AG04450 (cell line): ENCODE data around the gene ADAMTS2. TPM values are rescaled to one million over a fixed set of nuclear protein-coding genes. Genes with fewer than 3 reads are reported as not detected.

Experiments used
- CTCF ChIA-PET: fragments of 300-600, 350-600 bp; formaldehyde crosslinking; extraction: SDS; loops from one replicate; lab custom pipeline; 2022; ENCODE audit warnings: antibody characterized with exemption, inconsistent platforms; lab: Charles Lee
- POLR2A ChIA-PET: fragments of 350-600 bp; formaldehyde crosslinking; extraction: SDS; loops from one replicate; lab custom pipeline; 2021; ENCODE audit warnings: antibody characterized with exemption, inconsistent platforms; lab: Yijun Ruan, JAX
- DNase-seq: peaks from one replicate; pipeline ENCODE4 v3.0.0-alpha.2; 2011; ENCODE audit warnings: low read depth, low spot score
- H3K27ac ChIP-seq: one replicate; pipeline ENCODE4 v1.5.1; 2012; ENCODE audit warnings: low read depth, low read length, control low read depth
- H3K27me3 ChIP-seq: one replicate; pipeline ENCODE4 v1.6.0; 2012; ENCODE audit warnings: low read length; ENCODE audit not compliant: control insufficient read depth, insufficient read depth
- H3K4me3 ChIP-seq: 2 replicates; pipeline ENCODE4 v1.5.1; 2011; ENCODE audit warnings: mild to moderate bottlenecking, low read depth, low read length, control low read depth
- H3K9me3 ChIP-seq: 2 replicates; pipeline ENCODE4 v1.5.1; 2012; ENCODE audit warnings: low read length; ENCODE audit not compliant: control insufficient read depth, insufficient read depth
- polyA plus RNA-seq: library from polyadenylated mRNA; depleted of rRNA; stranded (reverse); fragments of >200 nt; gene quantifications from 2 replicates; pipeline ENCODE4 v1.2.3, GENCODE V29; 2011
- TF ChIP-seq, protein P1 (sequence below): IDR thresholded peaks from 2 replicates; pipeline ENCODE4 v1.5.1; 2011; ENCODE audit warnings: low read depth, low read length, control low read depth, inconsistent platforms

The ADAMTS2 gene
- polyA plus RNA-seq, 1 experiment: 22.6 TPM

DNA sequence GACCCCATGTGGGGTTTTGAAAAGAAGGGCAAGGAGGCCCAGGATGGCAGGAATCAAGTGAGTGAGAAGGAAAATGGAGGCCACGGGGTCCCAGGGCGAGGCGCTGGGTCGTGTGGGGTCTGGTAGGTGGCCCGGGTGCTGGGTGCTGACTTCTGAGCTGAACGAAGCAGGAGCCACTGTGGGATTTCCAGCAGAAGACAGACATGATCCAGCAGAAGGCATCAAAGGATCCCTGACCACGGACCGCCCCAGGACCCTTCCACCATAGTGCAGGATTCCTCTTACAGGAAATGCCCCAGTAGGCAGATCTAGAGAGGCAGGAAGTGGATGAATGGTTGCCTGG lies 106.7 kb downstream of the ADAMTS2 start:
- Histone ChIP-seq H3K27me3 (no peaks in the 10 kb centered on the region), H3K4me3 (no peak overlapping the region), H3K9me3 (peaks cover 17% of the 10 kb centered on the region), H3K27ac (no peak overlapping the region)
- TF ChIP-seq, protein P1, sequence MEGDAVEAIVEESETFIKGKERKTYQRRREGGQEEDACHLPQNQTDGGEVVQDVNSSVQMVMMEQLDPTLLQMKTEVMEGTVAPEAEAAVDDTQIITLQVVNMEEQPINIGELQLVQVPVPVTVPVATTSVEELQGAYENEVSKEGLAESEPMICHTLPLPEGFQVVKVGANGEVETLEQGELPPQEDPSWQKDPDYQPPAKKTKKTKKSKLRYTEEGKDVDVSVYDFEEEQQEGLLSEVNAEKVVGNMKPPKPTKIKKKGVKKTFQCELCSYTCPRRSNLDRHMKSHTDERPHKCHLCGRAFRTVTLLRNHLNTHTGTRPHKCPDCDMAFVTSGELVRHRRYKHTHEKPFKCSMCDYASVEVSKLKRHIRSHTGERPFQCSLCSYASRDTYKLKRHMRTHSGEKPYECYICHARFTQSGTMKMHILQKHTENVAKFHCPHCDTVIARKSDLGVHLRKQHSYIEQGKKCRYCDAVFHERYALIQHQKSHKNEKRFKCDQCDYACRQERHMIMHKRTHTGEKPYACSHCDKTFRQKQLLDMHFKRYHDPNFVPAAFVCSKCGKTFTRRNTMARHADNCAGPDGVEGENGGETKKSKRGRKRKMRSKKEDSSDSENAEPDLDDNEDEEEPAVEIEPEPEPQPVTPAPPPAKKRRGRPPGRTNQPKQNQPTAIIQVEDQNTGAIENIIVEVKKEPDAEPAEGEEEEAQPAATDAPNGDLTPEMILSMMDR: no peak
- no peak for DNase-seq
- POLR2A ChIA-PET: no interaction called here
- CTCF ChIA-PET: no interaction called here

DNA sequence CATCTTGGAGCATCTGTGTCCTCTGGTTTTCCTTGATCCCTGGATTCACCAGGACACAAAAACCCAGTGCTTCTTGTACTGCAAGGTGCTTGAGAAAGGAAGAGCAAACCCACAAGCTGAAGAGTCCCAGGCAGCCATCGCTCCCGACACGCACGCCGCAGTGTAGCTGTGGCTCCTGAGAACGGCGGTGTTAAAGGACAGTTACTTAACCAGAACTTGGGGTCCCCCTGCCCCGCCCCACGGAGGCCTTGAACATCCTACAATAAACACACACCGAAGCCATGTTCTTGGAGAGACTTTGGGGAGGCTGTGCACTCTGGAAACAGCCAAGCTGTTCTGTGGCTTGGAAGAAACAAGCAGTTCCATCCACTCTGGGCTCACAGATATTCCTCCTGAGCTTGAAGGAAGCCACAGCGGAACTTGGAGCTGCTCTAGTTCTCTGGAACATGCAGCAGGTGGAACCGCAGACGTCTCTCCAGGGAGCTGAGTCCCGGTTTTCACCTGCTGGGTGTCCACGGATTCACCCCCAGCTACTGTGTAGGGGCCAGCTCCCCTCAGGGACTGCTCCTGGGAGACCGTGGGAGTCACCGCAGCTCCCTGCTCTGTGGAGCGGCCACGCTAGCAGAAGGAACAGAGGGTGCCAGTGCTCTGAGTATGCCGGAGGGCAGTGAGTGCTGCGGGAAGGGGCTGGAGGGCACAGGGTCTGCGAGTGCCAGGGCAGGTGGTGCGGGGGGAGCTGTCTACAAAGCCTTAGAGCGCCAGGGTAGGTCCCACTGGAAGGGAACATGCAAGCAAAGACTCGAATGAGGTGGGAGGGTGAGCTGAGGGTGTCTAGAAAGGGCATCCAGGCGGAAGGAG lies 107.3 kb downstream of the ADAMTS2 start:
- H3K27me3 ChIP-seq: no peaks in the 10 kb centered on the region
- H3K9me3 ChIP-seq: peaks cover 17% of the 10 kb centered on the region
- ChIA-PET POLR2A (no interaction called here), CTCF (no interaction called here)
- no peak overlapping the region for H3K4me3 ChIP-seq
- no peak overlapping the region for H3K27ac ChIP-seq
- TF ChIP-seq, protein P1: no peak
- no peak for DNase-seq

DNA sequence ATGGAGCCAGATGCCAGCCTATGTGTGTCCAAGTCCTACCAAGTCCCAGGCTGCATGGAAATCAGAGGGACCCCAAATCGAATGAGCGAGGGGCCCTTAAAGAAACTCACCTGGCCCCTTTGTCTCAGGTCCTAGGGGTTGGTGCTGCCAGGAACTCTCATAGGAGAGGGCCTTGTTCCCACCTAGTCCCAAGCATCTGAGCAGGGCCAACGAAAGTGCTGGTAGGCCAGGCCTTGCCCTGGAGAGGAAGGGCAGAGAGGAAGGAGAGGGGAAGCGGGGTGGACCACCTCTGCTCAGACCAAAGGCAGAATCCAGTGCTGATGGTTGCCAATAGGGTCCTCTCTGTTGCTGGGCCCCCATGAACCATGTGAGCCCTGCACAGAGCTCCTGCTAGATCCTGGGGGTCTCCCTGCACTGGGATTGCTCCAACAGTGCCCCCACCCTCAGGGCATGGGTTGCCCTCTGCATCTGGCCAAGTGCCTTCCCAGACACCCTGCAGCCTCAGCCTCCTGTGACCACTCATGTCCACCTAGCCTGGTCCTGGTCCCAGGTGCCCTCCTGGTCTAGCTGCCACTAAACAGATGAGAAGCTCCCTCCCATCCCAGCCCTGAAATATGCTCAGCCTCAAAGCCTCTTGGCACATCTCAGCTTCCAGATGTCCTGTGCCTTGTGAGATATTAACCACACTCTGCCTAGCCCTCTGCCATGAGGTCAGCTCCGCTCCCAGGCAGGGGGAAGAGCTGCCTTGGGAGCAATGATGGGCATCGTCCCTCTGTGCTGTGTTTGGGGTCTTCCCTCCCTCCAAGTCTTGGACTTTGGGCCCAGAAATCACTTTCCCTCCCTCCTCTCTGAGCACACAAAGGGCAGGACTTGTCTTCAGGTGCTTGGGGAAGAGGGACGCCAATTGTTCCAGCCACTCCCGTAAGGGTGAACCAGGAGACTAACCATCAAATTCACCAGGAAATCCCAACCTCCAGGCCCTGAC lies 109.6 kb downstream of the ADAMTS2 start:
- H3K9me3 ChIP-seq: peaks cover 17% of the 10 kb centered on the region
- no peak overlapping the region for H3K27ac ChIP-seq
- TF ChIP-seq, protein P1: no peak
- DNase-seq: no peak
- no peaks in the 10 kb centered on the region for H3K27me3 ChIP-seq
- no peak overlapping the region for H3K4me3 ChIP-seq
- ChIA-PET POLR2A (no interaction called here), CTCF (interaction anchor here (1.2 kb wide), 1 partner anchor 22 kb away, joined by 3 read pairs; no protein-coding TSS in a partner anchor)

DNA sequence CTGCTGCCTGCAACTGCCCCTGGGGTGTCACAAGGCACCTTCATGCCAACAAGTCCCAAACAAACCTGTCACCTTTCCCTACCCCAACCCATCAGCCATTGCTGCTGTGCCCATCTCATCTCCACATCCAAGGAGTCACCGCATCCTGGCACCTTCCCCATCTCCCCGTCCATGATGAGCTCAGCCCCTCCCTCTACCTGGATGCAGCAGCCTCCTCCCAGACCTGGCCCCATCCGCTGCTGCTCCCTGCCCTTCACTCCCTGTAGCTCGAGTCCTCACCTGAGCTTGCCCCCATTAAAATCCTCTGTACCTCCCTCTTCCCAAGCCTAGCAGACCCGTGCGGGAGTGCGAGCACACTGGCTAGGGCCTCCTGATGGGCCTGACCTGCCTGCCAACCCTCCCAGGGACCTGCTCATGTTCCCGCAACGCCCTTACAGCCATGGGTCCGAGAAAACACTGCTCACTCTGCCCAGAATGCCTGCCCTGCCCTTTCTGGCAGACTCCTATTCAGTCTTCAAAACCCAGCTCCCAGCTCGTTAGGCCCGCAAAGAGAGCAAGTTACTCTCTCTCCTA lies 110.6 kb downstream of the ADAMTS2 start:
- DNase-seq: no peak
- Histone ChIP-seq H3K27me3 (no peaks in the 10 kb centered on the region), H3K9me3 (peaks cover 17% of the 10 kb centered on the region), H3K27ac (no peak overlapping the region), H3K4me3 (no peak overlapping the region)
- ChIA-PET POLR2A (no interaction called here), CTCF (interaction anchor here (0.5 to 1.2 kb wide), 2 partner anchors 21 to 330 kb away, joined by 3 to 4 read pairs; no protein-coding TSS in a partner anchor)
- TF ChIP-seq, protein P1: no peak
